Measurements from ENCODE around the gene TMA7B. TPM values are rescaled to one million over a fixed set of nuclear protein-coding genes. Genes with fewer than 3 reads are reported as not detected.

TMA7B gene
- total RNA-seq, 1 donor from 2014 or later = not detected

- Mint-ChIP-seq H3K27ac (peak overlapping the region; percentile 11), H3K4me1 (ENCODE audit: unreplicated experiment) (peaks cover 33% of the 10 kb centered on the region), H3K27me3 (peaks cover 32% of the 10 kb centered on the region), H3K9me3 (no peaks in the 10 kb centered on the region), H3K36me3 (peaks cover 4% of the 10 kb centered on the region), H3K4me3 (peak overlapping the region; percentile 59)
- DNase-seq (ENCODE audit: extremely low spot score, unreplicated experiment) = no peak
- TF ChIP-seq CTCF (conservative IDR thresholded peaks at IDR 0.05) = no peak
Measured at GRCh38 chr22:40009292-40009774, 49.1 kb downstream of the TMA7B start.

- H3K9me3 Mint-ChIP-seq = no peaks in the 10 kb centered on the region
- H3K4me1 Mint-ChIP-seq (ENCODE audit: unreplicated experiment) = peaks cover 34% of the 10 kb centered on the region
- peak overlapping the region; percentile 59 for H3K4me3 Mint-ChIP-seq
- H3K27ac Mint-ChIP-seq = peak overlapping the region; percentile 11
- TF ChIP-seq CTCF (conservative IDR thresholded peaks at IDR 0.05) = no peak
- peaks cover 4% of the 10 kb centered on the region for H3K36me3 Mint-ChIP-seq
- H3K27me3 Mint-ChIP-seq = peaks cover 32% of the 10 kb centered on the region
- DNase-seq (ENCODE audit: extremely low spot score, unreplicated experiment) = no peak
Measured at GRCh38 chr22:40009951-40010671, 49.9 kb downstream of the TMA7B start.

GRCh38 chr22:40010746-40011145 lies 50.5 kb downstream of the TMA7B start:
- TF ChIP-seq CTCF (conservative IDR thresholded peaks at IDR 0.05) = no peak
- Mint-ChIP-seq H3K4me3 (no peak overlapping the region), H3K36me3 (peaks cover 4% of the 10 kb centered on the region), H3K27me3 (peaks cover 32% of the 10 kb centered on the region), H3K9me3 (no peaks in the 10 kb centered on the region), H3K4me1 (ENCODE audit: unreplicated experiment) (peaks cover 33% of the 10 kb centered on the region), H3K27ac (no peak overlapping the region)
- DNase-seq (ENCODE audit: extremely low spot score, unreplicated experiment) = no peak

Other genes starting within 250 kb of the TMA7B start
- gene ENTHD1, start 66.6 kb upstream of the TMA7B start, total RNA-seq (ENCODE audit: low replicate concordance) = not detected in 2 replicates
- 0.24 and 0.43 TPM in 2 replicates for gene GRAP2, start 59.3 kb upstream of the TMA7B start, total RNA-seq (ENCODE audit: low replicate concordance)
- 12.4 and 37.5 TPM in 2 replicates for gene FAM83F, start 34.6 kb downstream of the TMA7B start, total RNA-seq (ENCODE audit: low replicate concordance)
- 48.3 and 50.7 TPM in 2 replicates for gene TNRC6B, start 217.5 kb downstream of the TMA7B start, total RNA-seq (ENCODE audit: low replicate concordance)